GM12878 (cell line): ENCODE data around the gene ERC2. TPM values are rescaled to one million over a fixed set of nuclear protein-coding genes. Genes with fewer than 3 reads are reported as not detected.

Experiments
- ATAC-seq: fragments of 200-7000 bp; cut with Tn5 transposase; 3 replicates; pipeline ENCODE4 v1.9.1; 2020; ENCODE audit warnings: mild to moderate bottlenecking, moderate library complexity
- BruUV-seq: library from RNA; stranded (reverse); fragments of 400-500 nt; replicated peaks from 2 replicates; lab custom pipeline; 2021; lab: Mats Ljungman, UMichigan
- CTCF ChIA-PET: fragments of 300-600 bp; sonication (Branson Sonifier 250); formaldehyde crosslinking; extraction: SDS; loops from one replicate; lab custom pipeline; 2021; ENCODE audit warnings: inconsistent platforms; lab: Yijun Ruan, JAX
- POLR2A ChIA-PET: fragments of 350-600 bp; formaldehyde crosslinking; extraction: SDS; loops from one replicate; lab custom pipeline; 2021; ENCODE audit warnings: inconsistent platforms; lab: Charles Lee
- RAD21 ChIA-PET: fragments of 300-600 bp; sonication (Branson Sonifier 250); formaldehyde crosslinking; loops from one replicate; lab custom pipeline; 2023; ENCODE audit warnings: antibody characterized with exemption; ENCODE audit not compliant: unreplicated experiment; lab: Charles Lee
- SMC1A ChIA-PET: fragments of 300-600 bp; sonication (Branson Sonifier 250); formaldehyde crosslinking; loops from one replicate; lab custom pipeline; 2023; ENCODE audit not compliant: unreplicated experiment, uncharacterized antibody; lab: Charles Lee
- DNase-seq: peaks from one replicate; pipeline ENCODE4 v3.0.0-alpha.2; 2011; ENCODE audit warnings: low read depth, low spot score
- FAIRE-seq: peaks from 3 replicates; lab custom pipeline; 2011; peaks lifted over from hg19 to GRCh38; lab: Jason Lieb, UNC
- H2AFZ ChIP-seq: 2 replicates; pipeline ENCODE4 v1.6.0; 2011; ENCODE audit warnings: low read depth, low read length, control low read depth; ENCODE audit not compliant: control insufficient read depth
- H3K27ac ChIP-seq: 2 replicates; pipeline ENCODE4 v1.5.1; 2011; ENCODE audit warnings: control low read depth; ENCODE audit not compliant: control insufficient read depth, insufficient read depth
- H3K27me3 ChIP-seq, 2 experiments: replicated peaks in 1 of 2; 2 replicates each; pipeline versions ENCODE4 v1.6.0 to v1.6.1; 2011; ENCODE audit warnings: low read length in 1 of 2; ENCODE audit not compliant: control insufficient read depth in 2 of 2, insufficient read depth in 2 of 2
- H3K36me3 ChIP-seq, 2 experiments: 2 replicates each; pipeline ENCODE4 v1.5.1; 2011; ENCODE audit warnings: low read length in 1 of 2; ENCODE audit not compliant: control insufficient read depth in 2 of 2, insufficient read depth in 2 of 2
- H3K4me1 ChIP-seq: 2 replicates; pipeline ENCODE4 v1.6.1; 2011; ENCODE audit warnings: mild to moderate bottlenecking, low read length, moderate library complexity, mixed read lengths; ENCODE audit not compliant: control insufficient read depth, insufficient read depth
- H3K4me2 ChIP-seq: 2 replicates; pipeline ENCODE4 v1.6.0; 2011; ENCODE audit warnings: control low read depth; ENCODE audit not compliant: control insufficient read depth, insufficient read depth
- H3K4me3 ChIP-seq: fragments of 200-600 bp; sonication (generic); 2 replicates; pipeline ENCODE4 v1.5.1; 2016
- H3K79me2 ChIP-seq: 2 replicates; pipeline ENCODE4 v1.6.0; 2011; ENCODE audit warnings: low read length; ENCODE audit not compliant: control insufficient read depth, insufficient read depth
- H3K9ac ChIP-seq: 2 replicates; pipeline ENCODE4 v1.8.0; 2011; ENCODE audit warnings: low read length, control low read depth, mixed read lengths; ENCODE audit not compliant: control insufficient read depth, insufficient read depth
- H3K9me3 ChIP-seq: replicated peaks from 3 replicates; pipeline ENCODE4 v1.5.1; 2011; ENCODE audit warnings: mild to moderate bottlenecking, low read length; ENCODE audit not compliant: control insufficient read depth, insufficient read depth
- H4K20me1 ChIP-seq: 2 replicates; pipeline ENCODE4 v1.6.0; 2011; ENCODE audit not compliant: control insufficient read depth, insufficient read depth
- ATF3 ChIP-seq: IDR thresholded peaks from 2 replicates; pipeline ENCODE4 v1.6.1; 2011; ENCODE audit warnings: low read depth, mild to moderate bottlenecking, low read length, moderate library complexity, borderline replicate concordance; ENCODE audit errors: extremely low read depth
- BACH1 ChIP-seq: fragments of 450-650 bp; IDR thresholded peaks from 2 replicates; pipeline ENCODE4 v1.6.1; 2017; ENCODE audit warnings: mild to moderate bottlenecking, borderline replicate concordance
- FOXM1 ChIP-seq: IDR thresholded peaks from 2 replicates; pipeline ENCODE4 v1.6.1; 2012; ENCODE audit warnings: low read depth, mild to moderate bottlenecking, inconsistent platforms, low read length, moderate library complexity
- IKZF2 ChIP-seq, 2 experiments: fragments of 450-650 bp; IDR thresholded peaks; 2 replicates each; pipeline ENCODE4 v1.6.1; 2017; ENCODE audit warnings: mild to moderate bottlenecking in 2 of 2, moderate library complexity in 2 of 2
- KDM1A ChIP-seq: fragments of 200-600 bp; sonication (generic); IDR thresholded peaks from 2 replicates; pipeline ENCODE4 v1.6.1; 2016; ENCODE audit warnings: borderline replicate concordance
- MEF2B ChIP-seq: fragments of 450-650 bp; IDR thresholded peaks from 2 replicates; pipeline ENCODE4 v1.6.1; 2018; ENCODE audit warnings: mild to moderate bottlenecking, moderate library complexity; ENCODE audit not compliant: partially characterized antibody, poor library complexity, severe bottlenecking
- MXI1 ChIP-seq: fragments of 150-350 bp; IDR thresholded peaks from 2 replicates; pipeline ENCODE4 v1.6.1; 2011; ENCODE audit warnings: low read depth, mild to moderate bottlenecking, inconsistent platforms, low read length, improper control_type of control experiment
- RELA ChIP-seq: fragments of 450-650 bp; IDR thresholded peaks from 2 replicates; pipeline ENCODE4 v1.8.0; 2014; ENCODE audit warnings: borderline replicate concordance; ENCODE audit not compliant: partially characterized antibody
- RFX5 ChIP-seq: IDR thresholded peaks from 2 replicates; pipeline ENCODE4 v1.6.1; 2011; ENCODE audit warnings: low read depth, low read length, improper control_type of control experiment
- SRF ChIP-seq, 2 experiments: IDR thresholded peaks; 2 replicates each; pipeline ENCODE4 v1.6.1; 2011; ENCODE audit warnings: low read depth in 2 of 2, low read length in 2 of 2, mild to moderate bottlenecking in 1 of 2, moderate library complexity in 1 of 2
- SUZ12 ChIP-seq: fragments of 200-600 bp; sonication (generic); IDR thresholded peaks from one replicate; pipeline ENCODE4 v1.6.1; 2018; ENCODE audit warnings: antibody characterized with exemption, mild to moderate bottlenecking; ENCODE audit not compliant: unreplicated experiment
- TBL1XR1 ChIP-seq: IDR thresholded peaks from 2 replicates; pipeline ENCODE4 v1.6.1; 2012; ENCODE audit warnings: low read depth, low read length, improper control_type of control experiment
- WGBS: methylation state at CpG from one replicate; pipeline ENCODE4 v1.1.6; 2016; ENCODE audit warnings: low lambda C conversion rate; ENCODE audit not compliant: insufficient replicate concordance, insufficient coverage; ENCODE audit errors: missing lambda C conversion rate; 5-methylcytosine and 5-hydroxymethylcytosine counted together
- in situ Hi-C: fragments of 300-500 bp; cut with MboI; formaldehyde crosslinking; loops from 9 replicates; pipeline ENCODE4 v1.14.3; 2018; ENCODE audit warnings: mixed read lengths
- intact Hi-C: fragments of 100-400 bp; cut with micrococcal nuclease; formaldehyde crosslinking; loops from one replicate; pipeline ENCODE4 v1.14.2; 2022; ENCODE audit not compliant: unreplicated experiment
- polyA plus RNA-seq, 11 experiments: library from polyadenylated mRNA; depleted of rRNA in 4 of 11; unstranded in 6 of 11; stranded (reverse) in 5 of 11; fragments of >200 nt; fragmentation: Nextera tagmentation in 4 of 11; fragmentation: Illumina TruSeq in 1 of 11; extraction: Ambion mirVana in 4 of 11; extraction: Trizol in 1 of 11; gene quantifications; 1 replicate in 1 of 11; 2 replicates in 10 of 11; pipeline versions ENCODE4 v1.2.1 to v1.2.3, GENCODE V29; 2011 to 2016; ENCODE audit warnings: inconsistent platforms in 2 of 11, missing spikeins in 2 of 11, low read depth in 1 of 11
- total RNA-seq, 4 experiments: library from RNA; depleted of rRNA in 3 of 4; stranded (reverse); fragments of >200 nt in 3 of 4; fragmentation: Illumina TruSeq in 1 of 4; extraction: Trizol in 1 of 4; gene quantifications; 2 replicates each; pipeline versions ENCODE4 v1.2.1 to v1.2.3, GENCODE V29; 2013 to 2021

Gene ERC2
- total and polyA plus RNA-seq, 10 of the 15 experiments (the other 5 are each of a cell fraction or from before 2014, with no cell fraction given) = 0.06 to 1.4 (median 0.12) TPM; not detected in 3

GRCh38 chr3:56144805-56145204 lies 323.5 kb downstream of the ERC2 start:
- Histone ChIP-seq H4K20me1 (no peaks in the 10 kb centered on the region), H3K27ac (no peak overlapping the region), H2AFZ (no peak overlapping the region), H3K4me2 (no peak overlapping the region), H3K36me3 (no peaks in the 10 kb centered on the region), H3K9ac (no peak overlapping the region), H3K27me3 (no peaks in the 10 kb centered on the region; a peak in 2 of 4 replicates), H3K4me3 (no peak overlapping the region), H3K9me3 (no peaks in the 10 kb centered on the region), H3K79me2 (no peaks in the 10 kb centered on the region), H3K4me1 (no peaks in the 10 kb centered on the region)
- in situ Hi-C loops (no loop called here), intact Hi-C loops (no loop called here)
- RAD21 ChIA-PET = no interaction called here
- WGBS = 0% methylated on average over 4 of the region's 4 CpGs
- FAIRE-seq (no peak), DNase-seq (no peak), ATAC-seq (no peak)
- POLR2A ChIA-PET = no interaction called here
- CTCF ChIA-PET = no interaction called here
- BruUV-seq = no TSS peak
- TF ChIP-seq SRF (IDR thresholded peaks at IDR 0.05; ENCODE audit: low read depth in 2 of 2, low read length in 2 of 2) = no peak
- no peak for TF ChIP-seq KDM1A
- no peak for TF ChIP-seq RELA
- TF ChIP-seq MEF2B = no peak
- TF ChIP-seq IKZF2 (IDR thresholded peaks at IDR 0.05) = no peak
- no peak for TF ChIP-seq TBL1XR1
- TF ChIP-seq ATF3 = no peak
- no peak for TF ChIP-seq RFX5
- no peak for TF ChIP-seq FOXM1
- TF ChIP-seq SUZ12 = no peak
- no peak for TF ChIP-seq BACH1
- no peak for TF ChIP-seq MXI1
- SMC1A ChIA-PET = no interaction called here
